ENCODE results near the gene HLA-A.

DNA sequence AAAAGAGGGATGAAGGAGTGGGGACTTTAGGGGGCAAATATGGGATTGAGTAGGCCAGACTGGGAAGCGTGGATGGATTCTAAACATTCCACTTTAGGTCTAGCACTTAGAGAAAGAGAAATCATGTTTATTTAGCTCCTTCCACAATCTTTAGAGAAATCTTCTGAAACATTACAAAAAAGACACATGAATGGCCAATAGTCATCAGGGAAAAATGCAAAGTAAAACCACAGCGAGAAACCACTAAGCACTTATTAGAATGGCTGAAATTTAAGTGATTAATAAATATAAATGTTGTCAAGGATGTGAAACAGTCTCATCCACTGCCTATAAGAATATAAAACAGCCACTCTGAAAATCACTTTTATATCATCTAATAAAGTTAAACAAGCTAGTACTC, 46.9 kb downstream of the HLA-A start:
- no peak for TF ChIP-seq FOXM1 (IDR thresholded peaks at IDR 0.05; ENCODE audit: borderline replicate concordance)
- no peak for TF ChIP-seq FOXA1 (IDR thresholded peaks at IDR 0.05)
- TF ChIP-seq, protein P1, sequence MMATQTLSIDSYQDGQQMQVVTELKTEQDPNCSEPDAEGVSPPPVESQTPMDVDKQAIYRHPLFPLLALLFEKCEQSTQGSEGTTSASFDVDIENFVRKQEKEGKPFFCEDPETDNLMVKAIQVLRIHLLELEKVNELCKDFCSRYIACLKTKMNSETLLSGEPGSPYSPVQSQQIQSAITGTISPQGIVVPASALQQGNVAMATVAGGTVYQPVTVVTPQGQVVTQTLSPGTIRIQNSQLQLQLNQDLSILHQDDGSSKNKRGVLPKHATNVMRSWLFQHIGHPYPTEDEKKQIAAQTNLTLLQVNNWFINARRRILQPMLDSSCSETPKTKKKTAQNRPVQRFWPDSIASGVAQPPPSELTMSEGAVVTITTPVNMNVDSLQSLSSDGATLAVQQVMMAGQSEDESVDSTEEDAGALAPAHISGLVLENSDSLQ (IDR thresholded peaks at IDR 0.05) = no peak
